PFSK-1 (cell line): ENCODE data around the gene LPAR4.

Experiments
- FOXP2 ChIP-seq: optimal IDR thresholded peaks from 2 replicates; pipeline ENCODE3; 2011; ENCODE audit warnings: borderline replicate concordance, control low read depth, inconsistent platforms; ENCODE audit not compliant: insufficient read depth; ENCODE audit errors: extremely low read length, extremely low read depth
- POLR2AphosphoS5 ChIP-seq: IDR thresholded peaks from 2 replicates; pipeline ENCODE4 v1.6.1; 2012; ENCODE audit warnings: low read depth, mild to moderate bottlenecking, control low read depth, low read length, moderate library complexity
- SIN3A ChIP-seq: IDR thresholded peaks from 2 replicates; pipeline ENCODE4 v1.6.1; 2012; ENCODE audit warnings: mild to moderate bottlenecking, low read length, moderate library complexity, borderline replicate concordance; ENCODE audit not compliant: insufficient read depth
- TAF1 ChIP-seq: IDR thresholded peaks from 2 replicates; pipeline ENCODE4 v1.6.1; 2012; ENCODE audit warnings: low read length, control low read depth, borderline replicate concordance; ENCODE audit not compliant: insufficient read depth
- TF ChIP-seq, protein P1 (sequence below), 2 experiments: IDR thresholded peaks; 2 replicates each; pipeline versions ENCODE4 v1.6.1 to v1.8.0; 2011 to 2012; ENCODE audit warnings: low read depth in 2 of 2, low read length in 2 of 2, control low read depth in 1 of 2, inconsistent platforms in 1 of 2, mild to moderate bottlenecking in 1 of 2, moderate library complexity in 1 of 2; ENCODE audit not compliant: insufficient read depth in 1 of 2

Gene LPAR4

DNA sequence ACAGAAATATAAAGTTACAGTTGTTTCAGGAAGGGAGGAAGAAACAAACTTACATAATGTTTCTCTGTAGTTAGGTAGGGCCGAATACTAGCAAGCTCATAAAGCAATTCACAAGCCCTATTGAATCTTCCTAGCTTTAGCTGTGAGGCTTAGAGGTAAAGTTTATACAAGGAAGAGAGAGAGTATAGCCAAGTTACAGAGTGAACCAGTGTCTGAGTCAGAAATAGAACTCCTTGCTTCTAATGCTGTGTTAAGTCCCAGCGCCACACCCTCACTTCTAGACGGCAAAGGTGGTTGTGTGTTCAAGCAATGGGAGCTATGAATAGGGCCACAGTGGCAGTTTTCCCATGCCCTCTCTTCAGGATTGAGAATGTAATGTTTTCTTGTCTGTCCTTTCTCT, 6.1 kb downstream of the LPAR4 start:
- TF ChIP-seq FOXP2: no peak
- TF ChIP-seq, protein P1, sequence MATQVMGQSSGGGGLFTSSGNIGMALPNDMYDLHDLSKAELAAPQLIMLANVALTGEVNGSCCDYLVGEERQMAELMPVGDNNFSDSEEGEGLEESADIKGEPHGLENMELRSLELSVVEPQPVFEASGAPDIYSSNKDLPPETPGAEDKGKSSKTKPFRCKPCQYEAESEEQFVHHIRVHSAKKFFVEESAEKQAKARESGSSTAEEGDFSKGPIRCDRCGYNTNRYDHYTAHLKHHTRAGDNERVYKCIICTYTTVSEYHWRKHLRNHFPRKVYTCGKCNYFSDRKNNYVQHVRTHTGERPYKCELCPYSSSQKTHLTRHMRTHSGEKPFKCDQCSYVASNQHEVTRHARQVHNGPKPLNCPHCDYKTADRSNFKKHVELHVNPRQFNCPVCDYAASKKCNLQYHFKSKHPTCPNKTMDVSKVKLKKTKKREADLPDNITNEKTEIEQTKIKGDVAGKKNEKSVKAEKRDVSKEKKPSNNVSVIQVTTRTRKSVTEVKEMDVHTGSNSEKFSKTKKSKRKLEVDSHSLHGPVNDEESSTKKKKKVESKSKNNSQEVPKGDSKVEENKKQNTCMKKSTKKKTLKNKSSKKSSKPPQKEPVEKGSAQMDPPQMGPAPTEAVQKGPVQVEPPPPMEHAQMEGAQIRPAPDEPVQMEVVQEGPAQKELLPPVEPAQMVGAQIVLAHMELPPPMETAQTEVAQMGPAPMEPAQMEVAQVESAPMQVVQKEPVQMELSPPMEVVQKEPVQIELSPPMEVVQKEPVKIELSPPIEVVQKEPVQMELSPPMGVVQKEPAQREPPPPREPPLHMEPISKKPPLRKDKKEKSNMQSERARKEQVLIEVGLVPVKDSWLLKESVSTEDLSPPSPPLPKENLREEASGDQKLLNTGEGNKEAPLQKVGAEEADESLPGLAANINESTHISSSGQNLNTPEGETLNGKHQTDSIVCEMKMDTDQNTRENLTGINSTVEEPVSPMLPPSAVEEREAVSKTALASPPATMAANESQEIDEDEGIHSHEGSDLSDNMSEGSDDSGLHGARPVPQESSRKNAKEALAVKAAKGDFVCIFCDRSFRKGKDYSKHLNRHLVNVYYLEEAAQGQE (IDR thresholded peaks at IDR 0.05; ENCODE audit: insufficient read depth in 1 of 2, low read depth in 2 of 2, low read length in 2 of 2): no peak
- TF ChIP-seq TAF1: no peak
- no peak for TF ChIP-seq POLR2AphosphoS5
- TF ChIP-seq SIN3A: no peak

- TF ChIP-seq, protein P1 (IDR thresholded peaks at IDR 0.05; ENCODE audit: insufficient read depth in 1 of 2, low read depth in 2 of 2, low read length in 2 of 2): no peak
- no peak for TF ChIP-seq POLR2AphosphoS5
- TF ChIP-seq SIN3A: no peak
- TF ChIP-seq FOXP2: no peak
- no peak for TF ChIP-seq TAF1
Measured at GRCh38 chrX:78754917-78755316, 7.4 kb downstream of the LPAR4 start.

GRCh38 chrX:78759081-78759480, 11.6 kb downstream of the LPAR4 start:
- no peak for TF ChIP-seq POLR2AphosphoS5
- TF ChIP-seq TAF1: no peak
- no peak for TF ChIP-seq FOXP2
- no peak for TF ChIP-seq SIN3A
- TF ChIP-seq, protein P1 (IDR thresholded peaks at IDR 0.05; ENCODE audit: insufficient read depth in 1 of 2, low read depth in 2 of 2, low read length in 2 of 2): no peak

DNA sequence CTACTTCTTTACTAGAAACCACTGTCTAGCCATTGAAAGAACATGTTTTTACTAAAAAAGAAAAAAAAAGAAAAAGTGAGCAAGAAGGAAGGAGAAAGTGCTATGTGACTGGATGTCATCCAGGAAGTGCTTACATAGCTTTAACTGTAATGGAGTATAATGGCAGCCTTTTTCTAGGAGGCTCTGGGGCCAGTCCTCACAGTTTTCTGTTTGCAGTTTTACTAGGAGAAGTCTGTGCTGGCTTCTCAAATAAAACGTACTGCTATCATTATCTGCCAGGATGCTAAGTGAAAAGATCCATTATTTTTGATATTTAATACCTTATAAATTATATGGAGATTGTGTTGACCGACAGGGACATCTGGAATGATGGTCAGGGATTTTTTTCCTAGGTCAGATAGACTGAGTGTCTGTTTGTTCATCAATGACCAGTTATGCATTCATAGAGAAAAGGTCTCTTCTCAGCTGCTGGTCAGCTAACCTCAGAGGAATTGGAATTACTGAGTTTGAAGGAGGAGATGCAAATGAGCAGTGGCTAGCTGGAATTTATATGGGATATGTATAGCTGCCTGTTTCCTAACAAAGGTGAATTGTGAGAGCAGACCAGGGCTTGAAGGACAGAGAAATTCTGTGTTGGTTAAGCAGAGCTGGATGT, 21.7 kb downstream of the LPAR4 start:
- TF ChIP-seq POLR2AphosphoS5: no peak

GRCh38 chrX:78769946-78770345, 22.4 kb downstream of the LPAR4 start:
- no peak for TF ChIP-seq POLR2AphosphoS5
- TF ChIP-seq, protein P1 (IDR thresholded peaks at IDR 0.05; ENCODE audit: insufficient read depth in 1 of 2, low read depth in 2 of 2, low read length in 2 of 2): no peak
- TF ChIP-seq FOXP2: no peak
- no peak for TF ChIP-seq SIN3A
- TF ChIP-seq TAF1: no peak
